GM06990 (cell line): ENCODE results near the gene BSN.

Source experiments
- DNase-seq: peaks from one replicate; pipeline ENCODE4 v3.0.0-alpha.2; 2011; ENCODE audit not compliant: insufficient read length; ENCODE audit errors: extremely low read depth
- H3K27me3 ChIP-seq: replicated peaks from 2 replicates; pipeline ENCODE4 v1.6.0; 2011; ENCODE audit warnings: low read length; ENCODE audit not compliant: control insufficient read depth, insufficient read depth
- H3K36me3 ChIP-seq: 2 replicates; pipeline ENCODE4 v1.5.1; 2011; ENCODE audit warnings: low read length; ENCODE audit not compliant: control insufficient read depth, insufficient read depth
- H3K4me3 ChIP-seq: replicated peaks from 2 replicates; pipeline ENCODE4 v1.5.1; 2011; ENCODE audit warnings: low read depth, mild to moderate bottlenecking, control low read depth, low read length
- TF ChIP-seq, protein P1 (sequence below): IDR thresholded peaks from 2 replicates; pipeline ENCODE4 v1.5.1; 2011; ENCODE audit warnings: low read length, control low read depth, mild to moderate bottlenecking, inconsistent platforms; ENCODE audit not compliant: insufficient read depth, poor library complexity, severe bottlenecking

Gene BSN

DNA sequence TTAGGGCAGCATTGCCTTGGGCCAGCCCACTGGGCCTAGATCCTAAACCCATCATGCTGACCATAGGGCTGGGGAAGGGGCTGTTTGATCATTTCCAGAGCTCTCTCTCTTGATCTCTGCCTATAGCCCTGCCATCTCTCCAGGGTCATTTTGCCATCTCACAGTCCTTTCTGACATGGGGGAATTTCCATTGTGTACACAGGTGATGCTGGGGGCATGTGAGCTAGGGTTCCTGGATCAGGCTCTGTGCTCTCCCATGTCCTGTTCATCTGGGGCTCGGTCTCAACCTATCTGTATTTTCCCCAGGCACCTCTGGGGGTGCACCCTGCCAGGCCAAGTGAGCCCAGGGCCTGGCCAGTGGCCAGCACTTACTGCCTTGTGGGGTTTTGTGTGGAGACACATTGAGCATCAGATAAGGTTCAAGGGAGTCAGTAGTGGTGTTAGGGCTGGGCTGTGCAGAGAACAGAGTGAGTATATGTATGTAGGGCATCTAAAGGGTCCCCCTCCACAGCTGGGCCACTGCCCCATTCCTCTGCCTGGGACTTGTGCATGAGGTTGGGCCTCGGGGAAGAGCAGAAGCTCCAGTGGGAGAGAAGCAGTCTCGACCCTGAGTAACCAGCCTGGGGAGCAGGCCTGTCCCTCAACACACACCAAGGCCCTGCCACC is 94.2 kb downstream of the BSN start:
- DNase-seq: no peak
- H3K27me3 ChIP-seq: no peaks in the 10 kb centered on the region; the same call in 1 of the 2 replicates
- no peak overlapping the region for H3K4me3 ChIP-seq
- no peaks in the 10 kb centered on the region for H3K36me3 ChIP-seq
- TF ChIP-seq, protein P1, sequence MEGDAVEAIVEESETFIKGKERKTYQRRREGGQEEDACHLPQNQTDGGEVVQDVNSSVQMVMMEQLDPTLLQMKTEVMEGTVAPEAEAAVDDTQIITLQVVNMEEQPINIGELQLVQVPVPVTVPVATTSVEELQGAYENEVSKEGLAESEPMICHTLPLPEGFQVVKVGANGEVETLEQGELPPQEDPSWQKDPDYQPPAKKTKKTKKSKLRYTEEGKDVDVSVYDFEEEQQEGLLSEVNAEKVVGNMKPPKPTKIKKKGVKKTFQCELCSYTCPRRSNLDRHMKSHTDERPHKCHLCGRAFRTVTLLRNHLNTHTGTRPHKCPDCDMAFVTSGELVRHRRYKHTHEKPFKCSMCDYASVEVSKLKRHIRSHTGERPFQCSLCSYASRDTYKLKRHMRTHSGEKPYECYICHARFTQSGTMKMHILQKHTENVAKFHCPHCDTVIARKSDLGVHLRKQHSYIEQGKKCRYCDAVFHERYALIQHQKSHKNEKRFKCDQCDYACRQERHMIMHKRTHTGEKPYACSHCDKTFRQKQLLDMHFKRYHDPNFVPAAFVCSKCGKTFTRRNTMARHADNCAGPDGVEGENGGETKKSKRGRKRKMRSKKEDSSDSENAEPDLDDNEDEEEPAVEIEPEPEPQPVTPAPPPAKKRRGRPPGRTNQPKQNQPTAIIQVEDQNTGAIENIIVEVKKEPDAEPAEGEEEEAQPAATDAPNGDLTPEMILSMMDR: no peak

DNA sequence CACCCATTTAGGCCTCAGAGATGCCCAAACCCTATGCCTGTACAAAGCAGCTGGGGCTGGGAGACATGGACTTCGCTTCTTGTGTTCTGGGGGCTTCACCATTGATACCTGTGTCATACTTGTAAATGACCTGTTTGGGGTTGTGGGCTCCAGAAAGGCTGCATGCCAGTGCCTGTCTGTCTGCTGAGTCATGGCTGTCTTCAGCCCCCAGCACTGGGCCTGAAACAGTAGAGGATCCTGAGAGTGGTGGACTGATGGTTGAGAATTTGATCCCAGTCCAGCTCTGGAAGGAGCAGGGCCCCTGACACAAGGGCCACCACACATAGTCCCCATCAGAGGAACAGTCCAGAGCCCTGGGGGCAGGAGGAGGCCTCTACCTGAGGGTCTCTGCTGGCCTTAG is 95.3 kb downstream of the BSN start:
- H3K27me3 ChIP-seq: no peaks in the 10 kb centered on the region
- no peak overlapping the region for H3K4me3 ChIP-seq
- TF ChIP-seq, protein P1: no peak
- no peak for DNase-seq
- no peaks in the 10 kb centered on the region for H3K36me3 ChIP-seq

DNA sequence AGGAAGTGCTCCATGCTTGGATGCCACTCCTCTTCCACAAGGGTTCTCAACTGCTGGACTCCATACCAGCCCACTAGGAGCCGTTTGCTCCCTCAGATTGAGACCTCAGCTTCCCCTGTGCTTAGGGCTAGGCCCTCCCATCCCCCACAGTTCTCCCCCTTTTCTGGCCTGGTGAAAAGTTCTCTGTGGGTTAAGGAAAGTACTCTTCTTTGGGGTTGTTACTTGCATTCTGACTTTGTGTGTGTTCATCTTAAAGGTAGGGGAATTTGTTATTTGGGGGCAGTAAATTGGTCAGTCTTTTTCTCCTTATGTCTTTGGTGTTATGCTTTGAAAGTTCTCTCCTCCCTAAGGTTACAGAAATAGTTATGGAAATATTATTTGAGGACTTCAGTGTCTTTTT is 95.9 kb downstream of the BSN start:
- no peaks in the 10 kb centered on the region for H3K36me3 ChIP-seq
- H3K27me3 ChIP-seq: no peaks in the 10 kb centered on the region
- DNase-seq: no peak
- TF ChIP-seq, protein P1: no peak
- no peak overlapping the region for H3K4me3 ChIP-seq

DNA sequence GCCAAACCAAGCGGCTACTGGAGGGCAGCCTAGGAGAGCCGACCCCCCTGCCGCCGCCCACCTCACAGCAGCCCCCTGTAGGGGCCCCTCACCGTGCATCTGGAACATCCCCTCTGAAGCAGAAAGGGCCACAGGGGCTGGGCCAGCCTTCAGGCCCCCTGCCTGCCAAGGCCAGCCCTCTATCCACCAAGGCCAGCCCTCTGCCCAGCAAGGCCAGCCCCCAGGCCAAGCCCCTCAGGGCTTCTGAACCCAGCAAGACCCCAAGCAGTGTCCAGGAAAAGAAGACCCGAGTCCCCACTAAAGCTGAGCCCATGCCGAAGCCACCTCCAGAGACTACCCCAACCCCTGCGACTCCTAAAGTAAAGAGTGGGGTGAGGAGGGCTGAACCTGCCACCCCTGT is 96.4 kb downstream of the BSN start:
- TF ChIP-seq, protein P1: no peak
- DNase-seq: no peak
- H3K4me3 ChIP-seq: no peak overlapping the region
- no peaks in the 10 kb centered on the region for H3K36me3 ChIP-seq
- no peaks in the 10 kb centered on the region for H3K27me3 ChIP-seq

DNA sequence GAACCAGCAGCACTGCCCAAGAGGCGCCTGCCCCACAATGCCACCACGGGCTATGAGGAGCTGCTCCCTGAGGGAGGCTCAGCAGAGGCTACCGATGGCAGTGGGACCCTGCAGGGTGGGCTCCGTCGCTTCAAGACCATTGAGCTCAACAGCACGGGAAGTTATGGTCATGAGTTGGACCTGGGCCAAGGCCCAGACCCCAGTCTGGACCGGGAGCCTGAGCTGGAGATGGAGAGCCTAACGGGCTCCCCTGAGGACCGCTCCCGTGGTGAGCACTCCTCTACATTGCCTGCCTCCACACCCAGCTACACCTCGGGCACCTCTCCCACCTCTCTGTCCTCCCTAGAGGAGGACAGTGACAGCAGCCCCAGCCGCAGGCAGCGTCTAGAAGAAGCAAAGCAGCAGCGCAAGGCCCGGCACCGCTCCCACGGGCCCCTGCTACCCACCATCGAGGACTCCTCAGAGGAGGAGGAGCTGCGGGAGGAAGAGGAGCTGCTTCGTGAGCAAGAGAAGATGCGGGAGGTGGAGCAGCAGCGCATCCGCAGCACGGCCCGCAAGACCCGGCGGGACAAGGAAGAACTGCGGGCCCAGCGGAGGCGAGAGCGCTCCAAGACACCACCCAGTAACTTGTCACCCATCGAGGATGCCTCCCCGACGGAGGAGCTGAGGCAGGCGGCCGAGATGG is 98.1 kb downstream of the BSN start:
- DNase-seq: no peak
- Histone ChIP-seq H3K4me3 (no peak overlapping the region), H3K27me3 (no peaks in the 10 kb centered on the region), H3K36me3 (no peaks in the 10 kb centered on the region)
- TF ChIP-seq, protein P1: no peak

DNA sequence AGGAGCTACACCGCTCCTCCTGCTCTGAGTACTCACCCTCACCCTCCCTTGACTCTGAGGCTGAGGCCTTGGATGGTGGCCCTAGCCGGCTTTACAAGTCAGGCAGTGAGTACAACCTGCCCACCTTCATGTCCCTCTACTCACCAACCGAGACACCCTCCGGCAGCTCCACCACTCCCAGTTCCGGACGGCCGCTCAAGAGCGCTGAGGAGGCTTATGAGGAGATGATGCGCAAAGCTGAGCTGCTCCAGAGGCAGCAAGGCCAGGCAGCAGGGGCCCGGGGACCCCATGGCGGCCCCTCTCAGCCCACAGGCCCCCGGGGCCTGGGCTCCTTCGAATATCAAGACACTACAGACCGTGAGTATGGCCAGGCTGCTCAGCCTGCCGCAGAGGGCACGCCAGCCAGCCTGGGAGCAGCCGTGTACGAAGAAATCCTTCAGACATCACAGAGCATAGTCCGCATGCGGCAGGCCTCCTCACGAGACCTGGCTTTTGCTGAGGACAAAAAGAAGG is 98.7 kb downstream of the BSN start:
- no peaks in the 10 kb centered on the region for H3K27me3 ChIP-seq
- no peaks in the 10 kb centered on the region for H3K36me3 ChIP-seq
- no peak for DNase-seq
- TF ChIP-seq, protein P1: no peak
- H3K4me3 ChIP-seq: no peak overlapping the region
